ENCODE data around the gene ADK.
"Not testable (repeated sequence)": the region's sequence is repeated elsewhere in the genome, so short reads cannot be mapped to it uniquely, and the experiment has no call there.

Gene ADK

GRCh38 chr10:74575912-74576311 is 424.9 kb downstream of the ADK start:
- DNase-seq, result no peak

- DNase-seq, result no peak
Measured at GRCh38 chr10:74576586-74576985, 425.6 kb downstream of the ADK start.

- DNase-seq, result not testable (repeated sequence)
Measured at GRCh38 chr10:74580438-74580837, 429.4 kb downstream of the ADK start.

- no peak for DNase-seq
Measured at GRCh38 chr10:74582566-74582965, 431.5 kb downstream of the ADK start.

- peak; percentile 61 for DNase-seq
Measured at GRCh38 chr10:74585231-74586087, 434.4 kb downstream of the ADK start.

GRCh38 chr10:74586088-74586585 is 435.1 kb downstream of the ADK start:
- DNase-seq, result peak; percentile 62

GRCh38 chr10:74587109-74587854 is 436.3 kb downstream of the ADK start:
- no peak for DNase-seq

- peak; percentile 89 for DNase-seq
Measured at GRCh38 chr10:74589226-74589673, 438.2 kb downstream of the ADK start.

GRCh38 chr10:74589851-74590250 is 438.8 kb downstream of the ADK start:
- DNase-seq, result no peak

- no peak for DNase-seq
Measured at GRCh38 chr10:74593470-74593869, 442.4 kb downstream of the ADK start.

GRCh38 chr10:74596713-74597112 is 445.7 kb downstream of the ADK start:
- no peak for DNase-seq

GRCh38 chr10:74598891-74599566 is 448.0 kb downstream of the ADK start:
- no peak for DNase-seq

- DNase-seq, result no peak
Measured at GRCh38 chr10:74599672-74600071, 448.7 kb downstream of the ADK start.

GRCh38 chr10:74600170-74600569 is 449.1 kb downstream of the ADK start:
- no peak for DNase-seq

- DNase-seq, result no peak
Measured at GRCh38 chr10:74602576-74602975, 451.6 kb downstream of the ADK start.

- no peak for DNase-seq
Measured at GRCh38 chr10:74610299-74610698, 459.3 kb downstream of the ADK start.

- no peak for DNase-seq
Measured at GRCh38 chr10:74612195-74612594, 461.2 kb downstream of the ADK start.

- no peak for DNase-seq
Measured at GRCh38 chr10:74620626-74621025, 469.6 kb downstream of the ADK start.

- no peak for DNase-seq
Measured at GRCh38 chr10:74623786-74624185, 472.8 kb downstream of the ADK start.

- no peak for DNase-seq
Measured at GRCh38 chr10:74624501-74624900, 473.5 kb downstream of the ADK start.

GRCh38 chr10:74628136-74628535 is 477.1 kb downstream of the ADK start:
- DNase-seq, result no peak

GRCh38 chr10:74634995-74635536 is 484.0 kb downstream of the ADK start:
- DNase-seq, result no peak

- no peak for DNase-seq
Measured at GRCh38 chr10:74635655-74636054, 484.6 kb downstream of the ADK start.
